Retinal pigment epithelial cell (primary cell): Measurements from ENCODE around the gene UBE2V1.
A peak's percentile ranks its signal among the peaks of the same experiment; 100 is the strongest.
"Not testable (repeated sequence)": the region's sequence is repeated elsewhere in the genome, so short reads cannot be mapped to it uniquely, and the experiment has no call there.

Experiments used
- DNase-seq: peaks from one replicate; pipeline ENCODE4 v3.0.0-alpha.2; 2010; ENCODE audit warnings: low read depth
- H3K4me3 ChIP-seq: 2 replicates; pipeline ENCODE4 v1.5.1; 2011; ENCODE audit warnings: mild to moderate bottlenecking, low read length, control low read depth, moderate library complexity
- CTCF ChIP-seq: conservative IDR thresholded peaks from 2 replicates; pipeline ENCODE4 v1.5.1; 2011; ENCODE audit warnings: low read depth, low read length, control low read depth, inconsistent platforms

The UBE2V1 gene

GRCh38 chr20:50136822-50137599 is 24.1 kb upstream of the UBE2V1 start:
- no peak for TF ChIP-seq CTCF
- no peak for DNase-seq
- no peak overlapping the region for H3K4me3 ChIP-seq

- not testable (repeated sequence) for H3K4me3 ChIP-seq, DNase-seq
Observed at GRCh38 chr20:50135157-50135556, 22.2 kb upstream of the UBE2V1 start.

DNA sequence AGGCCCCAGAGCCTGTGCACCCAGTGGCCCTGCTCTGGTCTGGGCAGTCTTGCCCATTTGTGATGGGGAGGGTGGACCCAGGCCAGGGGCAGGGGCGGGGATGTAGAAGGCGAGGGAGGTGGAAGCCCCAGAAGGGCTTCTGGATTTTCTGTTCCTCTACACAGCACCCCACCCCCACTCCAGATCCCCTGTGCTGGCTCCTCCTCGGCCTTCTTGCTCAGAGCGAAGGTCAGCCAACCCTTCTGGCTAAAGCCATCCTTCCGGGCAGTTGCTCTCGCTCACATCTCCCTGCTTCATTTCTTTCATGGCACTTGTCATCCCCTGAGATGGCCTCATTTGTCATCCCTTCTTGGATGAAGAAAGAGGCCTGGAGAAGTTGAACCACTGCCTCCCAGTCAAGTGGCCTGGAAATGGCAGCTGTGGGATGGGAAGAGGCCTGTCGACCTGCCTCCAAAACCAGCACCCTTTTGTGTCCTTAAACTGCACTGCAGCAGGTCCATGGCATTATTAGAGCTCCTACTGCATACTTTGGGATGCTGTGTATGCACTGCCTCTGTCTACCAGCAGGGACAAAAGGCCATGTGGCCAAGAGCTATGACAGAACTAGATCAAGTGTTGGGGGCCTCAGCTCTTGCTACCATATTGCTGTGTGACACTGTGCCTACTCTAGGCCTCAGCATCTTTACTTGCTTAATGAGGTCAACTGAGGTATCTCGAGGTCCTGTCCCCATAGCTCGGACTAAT is 20.7 kb upstream of the UBE2V1 start:
- no peak overlapping the region for H3K4me3 ChIP-seq
- no peak for DNase-seq
- TF ChIP-seq CTCF: peak; percentile 10

GRCh38 chr20:50133041-50133440 is 20.1 kb upstream of the UBE2V1 start:
- no peak for DNase-seq
- H3K4me3 ChIP-seq: no peak overlapping the region
- TF ChIP-seq CTCF: no peak

- H3K4me3 ChIP-seq: no peak overlapping the region
- no peak for DNase-seq
- TF ChIP-seq CTCF: no peak
Observed at GRCh38 chr20:50130995-50131394, 18.0 kb upstream of the UBE2V1 start.

DNA sequence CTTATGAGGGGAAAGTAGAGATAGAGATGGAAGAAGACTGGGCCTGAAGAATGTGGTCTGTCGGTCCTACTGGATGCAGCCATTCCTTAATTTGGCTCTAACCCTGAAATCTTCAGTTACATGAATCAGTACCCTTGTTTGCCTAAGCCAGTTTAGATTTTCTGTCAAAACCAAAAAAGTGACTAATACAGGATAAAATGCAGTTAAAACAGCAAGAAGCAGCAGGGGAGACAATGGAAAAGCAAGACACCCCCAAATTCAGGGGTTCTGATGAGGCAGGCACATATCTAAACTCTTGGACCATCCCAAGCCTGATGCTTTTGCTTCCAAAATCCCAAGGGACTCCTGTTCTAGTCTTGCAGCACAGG is 17.4 kb upstream of the UBE2V1 start:
- TF ChIP-seq CTCF: no peak
- H3K4me3 ChIP-seq: no peak overlapping the region
- DNase-seq: no peak

DNA sequence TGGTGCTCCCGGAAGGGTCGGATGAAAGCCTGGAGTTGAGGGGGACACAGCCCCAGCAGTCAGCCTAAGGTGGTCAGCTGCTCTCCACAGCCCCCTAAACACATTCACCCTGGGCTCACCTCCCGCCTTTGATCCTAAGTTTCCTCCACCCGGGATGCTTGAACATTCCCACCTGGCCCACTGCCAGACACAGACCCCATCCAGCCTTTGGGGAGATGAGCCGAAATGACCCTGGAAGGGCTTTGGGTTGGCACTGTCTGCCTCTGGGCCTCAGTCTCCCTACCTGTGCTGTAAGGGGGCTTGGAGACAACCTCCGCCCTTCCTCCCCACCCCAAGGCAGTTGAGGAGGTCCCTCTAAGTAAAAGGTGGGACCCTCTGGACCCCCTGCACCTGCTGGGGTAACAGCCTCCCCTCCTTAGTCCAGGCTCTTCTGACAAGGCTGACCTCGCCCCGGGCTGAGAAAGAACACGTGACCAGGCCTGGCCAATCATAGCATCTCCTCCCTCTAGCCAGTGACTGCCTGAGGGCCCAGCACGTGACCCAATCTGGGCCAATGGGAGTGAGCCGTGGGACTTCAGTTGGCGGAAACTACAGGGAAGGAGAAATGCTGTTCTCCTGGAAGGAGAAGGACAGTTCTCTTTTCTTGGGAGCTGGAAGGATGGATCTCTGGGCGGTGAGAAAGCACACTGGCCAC is 16.9 kb upstream of the UBE2V1 start:
- DNase-seq: no peak
- H3K4me3 ChIP-seq: no peak overlapping the region
- no peak for TF ChIP-seq CTCF
